ENCODE measurements around the gene ARL6IP4.
"Not testable (repeated sequence)": the region's sequence is repeated elsewhere in the genome, so short reads cannot be mapped to it uniquely, and the experiment has no call there.

Gene ARL6IP4

DNA sequence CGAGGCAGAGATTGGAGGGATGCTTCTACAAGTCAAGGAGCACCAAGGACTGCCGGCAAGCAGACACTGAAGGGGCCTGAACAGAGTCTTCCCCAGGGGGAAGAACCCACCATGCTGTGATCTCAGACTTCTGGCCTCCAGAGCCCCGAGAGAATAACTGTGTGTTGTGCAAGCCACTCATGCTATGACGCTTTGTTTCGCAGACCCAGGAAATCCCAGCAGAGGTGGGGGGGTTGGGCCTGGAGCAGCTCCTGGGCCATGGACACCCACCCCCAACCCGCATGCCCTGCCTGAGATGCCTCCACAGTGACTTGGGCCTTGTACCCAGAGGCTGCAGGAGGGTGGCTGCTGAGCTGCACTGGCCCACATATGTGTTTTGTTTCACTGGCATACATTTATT lies 31.2 kb downstream of the ARL6IP4 start:
- DNase-seq (ENCODE audit: low read depth): no peak

- no peak for DNase-seq (ENCODE audit: low read depth)
Observed at GRCh38 chr12:123013185-123014095, 33.0 kb downstream of the ARL6IP4 start.

GRCh38 chr12:123014473-123014872 lies 34.0 kb downstream of the ARL6IP4 start:
- DNase-seq (ENCODE audit: low read depth): not testable (repeated sequence)

DNA sequence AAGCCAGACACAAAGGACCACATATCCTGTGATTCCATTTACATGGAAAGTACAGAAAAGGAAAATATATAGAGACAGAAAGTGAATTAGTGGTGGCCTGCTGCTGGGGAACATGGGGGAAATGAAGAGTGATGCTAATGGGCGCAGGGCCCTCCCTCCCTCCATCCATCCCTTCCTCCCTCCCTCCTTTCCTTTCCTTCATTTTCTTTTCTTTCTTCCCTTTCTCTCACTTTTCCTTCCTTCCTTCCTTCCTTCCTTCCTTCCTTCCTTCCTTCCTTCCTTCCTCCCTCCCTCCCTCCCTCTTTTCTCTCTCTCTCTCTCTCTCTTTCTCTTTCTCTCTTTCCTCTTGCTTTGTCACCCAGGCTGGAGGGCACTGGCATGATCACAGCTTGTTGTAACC lies 37.3 kb downstream of the ARL6IP4 start:
- DNase-seq (ENCODE audit: low read depth): no peak

DNA sequence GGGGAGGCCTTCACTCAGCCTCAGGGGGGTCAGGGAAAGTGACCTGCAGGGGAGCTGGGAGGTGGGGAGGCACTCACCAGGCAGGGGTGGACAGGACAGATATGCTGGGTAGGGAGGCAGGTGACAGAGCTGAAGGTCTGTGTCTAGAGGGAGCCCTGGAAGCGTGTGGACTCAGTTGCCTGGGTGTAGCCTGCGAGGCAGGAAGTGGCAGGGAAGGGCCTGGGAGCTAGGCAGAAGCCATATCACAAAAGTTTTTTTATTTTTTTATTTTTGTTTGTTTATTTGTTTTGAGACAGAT lies 39.3 kb downstream of the ARL6IP4 start:
- no peak for DNase-seq (ENCODE audit: low read depth)

DNA sequence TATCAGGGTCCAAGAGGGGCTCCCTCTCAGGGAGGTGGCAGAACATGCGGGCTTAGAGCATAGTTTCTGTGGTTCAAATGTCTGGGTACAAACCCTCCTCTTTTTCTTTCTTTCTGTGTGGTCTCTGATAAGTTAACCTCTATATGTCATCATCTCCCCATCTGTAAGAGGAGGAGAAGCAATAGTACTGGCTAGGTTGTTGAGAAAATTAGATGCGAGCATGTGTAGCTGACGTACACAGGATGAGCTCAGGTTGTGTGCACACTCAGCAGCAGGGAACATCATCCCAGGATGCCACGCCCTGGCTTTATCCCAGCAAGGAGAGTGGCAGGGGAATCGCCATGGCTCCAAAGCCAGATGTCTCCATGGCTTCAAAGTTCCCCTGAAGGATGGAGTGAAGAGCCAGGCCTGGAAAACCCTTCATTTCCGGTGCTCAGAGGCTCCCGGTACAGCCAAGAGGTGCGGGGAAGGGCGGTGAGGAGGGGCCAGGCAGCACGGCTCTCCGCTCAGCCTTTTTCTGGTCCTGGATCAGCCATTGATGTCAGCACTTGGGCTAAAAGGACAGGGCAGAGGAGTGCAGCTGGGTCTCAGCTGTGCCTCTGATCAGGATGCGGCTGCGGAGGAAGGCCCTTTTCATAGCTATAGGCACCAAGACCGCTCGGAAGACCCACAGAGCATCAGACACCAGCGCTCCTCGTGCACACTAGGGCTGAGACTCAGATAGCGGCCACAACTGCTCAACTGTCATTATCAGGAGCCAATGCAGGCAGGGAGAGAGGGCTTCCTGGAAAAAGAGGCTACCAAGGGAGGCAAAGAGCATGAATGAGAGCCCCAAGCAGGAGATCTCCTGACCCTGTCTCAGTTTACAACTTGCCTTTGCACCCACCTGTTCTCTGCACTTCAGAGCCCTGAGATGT lies 41.5 kb downstream of the ARL6IP4 start:
- no peak for DNase-seq (ENCODE audit: low read depth)

DNA sequence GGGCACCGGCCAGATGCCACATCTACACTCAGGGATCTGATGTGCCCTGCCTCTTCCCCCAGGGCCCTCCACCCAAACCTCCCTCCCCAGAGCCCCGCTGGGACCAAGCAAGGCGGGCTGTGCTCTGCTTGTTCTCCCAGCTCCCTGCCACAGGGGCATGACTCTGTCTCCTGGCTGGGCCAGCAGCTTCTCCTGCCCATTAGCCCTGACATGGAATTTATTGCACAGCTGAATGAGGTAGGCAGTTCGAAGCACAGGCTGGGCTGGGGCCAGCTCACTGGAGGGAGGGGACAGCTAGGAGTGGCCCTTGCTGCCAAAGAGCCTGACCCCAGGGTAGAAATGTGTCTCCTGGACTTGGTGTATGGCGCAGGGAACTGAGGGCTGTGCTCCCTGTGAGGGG lies 42.4 kb downstream of the ARL6IP4 start:
- no peak for DNase-seq (ENCODE audit: low read depth)

DNA sequence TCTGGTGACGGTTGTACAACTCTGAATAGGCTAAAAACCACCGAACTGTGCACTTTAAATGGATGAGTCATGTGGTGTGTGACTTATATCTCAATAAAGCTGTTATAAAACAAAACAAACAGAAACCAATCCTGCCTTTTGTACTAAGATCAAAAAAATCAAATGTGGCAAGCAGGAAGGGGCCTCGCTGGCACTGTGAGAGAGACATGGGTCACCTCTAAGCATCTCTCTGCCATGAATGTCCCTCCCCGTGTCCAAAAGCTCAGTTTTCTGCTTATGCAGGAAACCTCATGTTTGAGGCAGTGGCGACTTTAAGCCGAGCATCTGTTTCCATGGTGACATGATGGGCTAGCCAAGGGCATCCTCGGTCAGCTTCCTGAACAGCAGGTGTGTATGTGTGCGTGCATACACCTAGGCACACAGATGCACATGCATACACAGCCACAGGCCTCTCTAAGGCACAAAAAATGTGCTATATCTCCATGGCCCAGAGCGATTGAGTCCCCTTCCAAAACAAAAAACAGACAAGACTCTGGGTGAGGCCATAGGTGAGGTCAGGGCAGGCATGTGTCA lies 44.4 kb downstream of the ARL6IP4 start:
- DNase-seq (ENCODE audit: low read depth): no peak

DNA sequence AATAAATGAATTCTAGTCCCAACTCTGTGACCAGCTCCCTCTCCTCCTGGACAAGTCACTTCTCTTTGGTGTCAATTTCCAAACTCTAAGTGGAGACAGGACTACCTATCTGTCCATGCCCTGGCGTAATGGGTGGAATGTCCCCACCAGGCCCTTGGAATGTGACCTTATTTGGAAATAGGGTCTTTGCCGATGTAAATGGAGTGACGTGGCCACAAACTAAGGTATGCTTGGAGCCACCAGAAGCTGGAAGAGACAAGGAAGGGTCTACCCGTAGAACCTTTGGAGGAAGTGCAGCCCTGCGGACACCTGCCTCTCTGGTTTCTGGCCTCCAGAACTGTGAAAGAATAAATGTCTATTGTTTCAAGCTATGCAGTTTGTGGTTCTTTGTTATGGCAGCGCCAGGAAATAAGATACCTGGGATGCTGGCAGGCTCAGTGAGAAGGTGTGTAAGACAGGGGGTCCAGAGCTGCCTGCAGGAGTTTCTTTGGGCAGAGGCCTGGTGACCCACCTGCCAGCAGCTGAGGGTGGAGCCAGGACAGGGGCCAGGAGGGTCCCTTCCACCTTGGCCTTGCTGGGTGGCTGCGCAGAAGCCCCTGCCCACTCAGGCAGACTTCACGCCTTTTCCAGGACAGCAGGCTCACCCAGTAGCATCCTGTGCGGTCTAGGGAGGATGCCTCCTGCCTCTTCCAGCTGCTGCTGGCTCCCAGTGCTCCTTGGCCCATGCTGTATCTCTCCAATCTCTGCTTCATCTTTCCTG lies 45.8 kb downstream of the ARL6IP4 start:
- DNase-seq (ENCODE audit: low read depth): no peak

- DNase-seq (ENCODE audit: low read depth): no peak
Observed at GRCh38 chr12:123027726-123028445, 47.4 kb downstream of the ARL6IP4 start.

- DNase-seq (ENCODE audit: low read depth): no peak
Observed at GRCh38 chr12:123028475-123028874, 48.0 kb downstream of the ARL6IP4 start.

GRCh38 chr12:123029550-123029949 lies 49.1 kb downstream of the ARL6IP4 start:
- DNase-seq (ENCODE audit: low read depth): no peak

GRCh38 chr12:123030686-123031085 lies 50.2 kb downstream of the ARL6IP4 start:
- DNase-seq (ENCODE audit: low read depth): no peak

DNA sequence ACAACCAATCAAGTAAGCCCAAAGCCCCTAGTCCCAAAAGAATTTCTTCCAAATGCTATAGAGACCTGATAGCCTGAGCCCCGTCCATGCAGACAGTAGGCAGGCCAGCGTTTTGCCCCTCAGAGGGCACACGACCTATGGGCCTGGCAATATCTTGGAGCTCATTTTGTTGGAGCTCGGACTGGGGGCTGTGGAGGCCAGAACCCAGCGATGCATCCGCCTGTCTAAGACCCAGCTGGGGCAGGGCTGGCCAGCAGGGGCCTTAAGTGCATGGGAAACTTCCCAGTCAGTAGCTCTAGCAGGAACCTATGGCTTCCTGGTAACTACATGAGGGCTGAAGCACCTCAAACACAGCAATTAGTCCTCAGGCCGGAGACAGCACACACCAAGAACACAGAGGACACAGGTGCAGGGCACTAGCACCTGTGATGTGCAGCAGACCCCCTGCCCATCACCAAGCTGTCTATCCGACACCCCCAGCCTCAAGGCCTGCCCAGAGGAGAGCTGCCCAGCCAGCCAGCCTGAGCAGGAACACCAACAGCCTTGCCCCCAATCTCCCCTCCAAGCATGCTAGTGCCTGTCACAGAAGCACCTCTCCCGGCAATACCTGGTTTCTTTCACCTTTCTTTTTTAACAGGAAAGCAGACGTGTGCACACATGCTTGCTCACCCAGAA lies 50.8 kb downstream of the ARL6IP4 start:
- DNase-seq (ENCODE audit: low read depth): no peak

All from stimulated activated CD8-positive, alpha-beta memory T cell treated with anti-CD3 and anti-CD28 coated beads, Interleukin-12 subunit alpha, Interleukin-12 subunit beta, amount 100 ng/mL, for 4 hours (primary cell).